Activated CD4-positive, alpha-beta T cell treated with anti-CD3 and anti-CD28 coated beads, Interleukin-2, amount 50 U/mL, for 4 hours (primary cell): ENCODE measurements around the gene CRB2.

ENCODE experiments used
- DNase-seq, 2 experiments: peaks; one replicate each; pipeline ENCODE4 v3.0.0-alpha.2; 2020

CRB2 gene

GRCh38 chr9:123355761-123356431 lies at the start of gene CRB2:
Gene CRB2, plus strand, starts transcription at chr9:123356197. Its CDS starts 64 bp downstream, at chr9:123356261.
- no peak for DNase-seq

- DNase-seq: no peak
Measured at GRCh38 chr9:123309611-123310010, 46.4 kb upstream of the CRB2 start.

- no peak for DNase-seq
Measured at GRCh38 chr9:123310551-123311249, 45.3 kb upstream of the CRB2 start.

- no peak for DNase-seq
Measured at GRCh38 chr9:123311250-123311752, 44.7 kb upstream of the CRB2 start.

GRCh38 chr9:123312306-123312877 lies 43.6 kb upstream of the CRB2 start:
- no peak for DNase-seq

- no peak for DNase-seq
Measured at GRCh38 chr9:123314617-123315016, 41.4 kb upstream of the CRB2 start.

- DNase-seq: no peak
Measured at GRCh38 chr9:123315635-123316034, 40.4 kb upstream of the CRB2 start.

GRCh38 chr9:123316053-123316718 lies 39.8 kb upstream of the CRB2 start:
- DNase-seq: no peak

GRCh38 chr9:123318202-123318601 lies 37.8 kb upstream of the CRB2 start:
- DNase-seq: no peak

GRCh38 chr9:123318961-123319421 lies 37.0 kb upstream of the CRB2 start:
- no peak for DNase-seq

- DNase-seq: no peak
Measured at GRCh38 chr9:123319541-123320339, 36.3 kb upstream of the CRB2 start.

- no peak for DNase-seq
Measured at GRCh38 chr9:123320814-123321213, 35.2 kb upstream of the CRB2 start.

- DNase-seq: no peak
Measured at GRCh38 chr9:123321616-123322272, 34.3 kb upstream of the CRB2 start.

GRCh38 chr9:123322273-123323195 lies 33.5 kb upstream of the CRB2 start:
- DNase-seq: peak; percentile 40 to 41

GRCh38 chr9:123323196-123324013 lies 32.6 kb upstream of the CRB2 start:
- no peak for DNase-seq

- DNase-seq: no peak
Measured at GRCh38 chr9:123324767-123325183, 31.2 kb upstream of the CRB2 start.

- DNase-seq: no peak
Measured at GRCh38 chr9:123326187-123326586, 29.8 kb upstream of the CRB2 start.

GRCh38 chr9:123326662-123327093 lies 29.3 kb upstream of the CRB2 start:
- DNase-seq: no peak

GRCh38 chr9:123327697-123328100 lies 28.3 kb upstream of the CRB2 start:
- DNase-seq: no peak
